ENCODE data around the gene ITPR2. TPM values are rescaled to one million over a fixed set of nuclear protein-coding genes. Genes with fewer than 3 reads are reported as not detected.

Gene ITPR2
- total and polyA plus RNA-seq, 12 donors: 5.1 to 144 (median 66.4) TPM

DNA sequence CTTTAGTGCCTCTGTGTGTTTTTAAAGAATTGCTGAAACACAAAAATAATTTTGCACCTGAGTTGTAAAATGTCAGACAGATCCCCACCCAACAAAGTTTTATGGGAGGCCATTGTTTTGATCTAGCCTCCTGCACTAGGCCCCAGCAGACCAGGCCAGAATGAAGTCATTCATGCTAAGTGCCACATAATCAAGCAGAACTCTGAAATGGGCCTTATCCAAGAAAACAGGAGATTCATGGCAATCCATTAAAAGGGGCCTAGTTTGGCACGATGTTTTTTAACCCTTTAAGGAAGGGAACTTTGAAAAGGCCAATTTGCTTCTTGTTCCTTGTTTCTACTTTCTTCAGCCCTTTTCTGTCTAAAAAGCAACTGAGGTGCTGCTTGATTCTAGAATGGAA lies 260.9 kb downstream of the ITPR2 start:
- H3K4me3 ChIP-seq: no peak overlapping the region
- no peaks in the 10 kb centered on the region for H3K4me1 ChIP-seq (replicated peaks in 1 of 2)
- DNase-seq: no peak
- no peaks in the 10 kb centered on the region for H3K36me3 ChIP-seq (replicated peaks in 1 of 2)
- TF ChIP-seq POLR2A (IDR thresholded peaks at IDR 0.05) (no peak), CTCF (IDR thresholded peaks at IDR 0.05) (no peak)
- H3K9me3 ChIP-seq (replicated peaks in 1 of 3): no peaks in the 10 kb centered on the region
- intact Hi-C loops (cut with DNase I): no loop called here
- no peaks in the 10 kb centered on the region for H3K27me3 ChIP-seq
- H3K27ac ChIP-seq: no peak overlapping the region
- 0 to 47% (median 40%) methylated on average over 1 of the region's 1 CpG for WGBS, 4 donors

DNA sequence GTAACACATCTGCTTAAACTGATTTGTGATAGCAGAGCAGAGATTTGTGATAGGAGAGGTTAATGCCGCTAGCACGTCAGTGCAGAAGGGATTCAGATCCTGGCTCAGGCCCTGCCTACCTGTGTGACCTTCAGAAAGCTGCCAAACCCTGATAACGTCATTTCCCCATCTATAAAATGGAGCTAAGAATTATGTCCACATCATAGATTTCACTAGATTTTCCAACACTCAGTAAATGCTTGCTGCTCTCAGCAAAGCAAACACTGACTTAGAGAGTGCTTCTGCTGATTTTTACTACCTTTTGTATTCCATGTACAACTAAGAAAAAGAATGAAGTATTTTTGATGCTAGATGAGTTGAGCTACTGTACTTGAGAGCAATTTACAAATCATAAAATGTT lies 261.4 kb downstream of the ITPR2 start:
- intact Hi-C loops (cut with DNase I): no loop called here
- Histone ChIP-seq H3K4me1 (replicated peaks in 1 of 2) (peaks cover 0 to 2% of the 10 kb centered on the region in 2 donors), H3K27ac (no peak overlapping the region), H3K36me3 (replicated peaks in 1 of 2) (no peaks in the 10 kb centered on the region), H3K9me3 (replicated peaks in 1 of 3) (no peaks in the 10 kb centered on the region), H3K27me3 (no peaks in the 10 kb centered on the region), H3K4me3 (no peak overlapping the region)
- no peak for TF ChIP-seq POLR2A (IDR thresholded peaks at IDR 0.05)
- TF ChIP-seq CTCF (IDR thresholded peaks at IDR 0.05): no peak
- WGBS, 4 donors: 71 to 82% (median 82%) methylated on average over 3 of the region's 3 CpGs
- no peak for DNase-seq

DNA sequence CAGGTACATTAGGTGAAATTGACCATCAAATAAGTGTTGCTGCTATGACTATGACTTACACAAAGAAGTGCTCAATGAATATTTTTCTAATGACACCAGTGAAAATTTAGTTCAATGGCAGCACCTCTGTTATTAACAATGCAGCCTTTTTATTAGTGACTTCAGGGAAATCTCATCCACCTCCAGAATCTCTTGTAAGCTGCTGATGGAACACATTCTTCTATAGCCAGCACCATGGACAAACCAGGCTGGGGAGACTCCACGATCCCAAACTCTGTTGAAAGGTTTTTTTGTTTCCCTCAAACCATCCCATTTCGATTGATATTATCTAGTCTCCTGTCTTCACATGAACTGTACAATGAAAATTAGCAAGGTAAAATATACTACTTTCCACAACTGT lies 265.9 kb downstream of the ITPR2 start:
- H3K4me3 ChIP-seq: no peak overlapping the region
- H3K9me3 ChIP-seq (replicated peaks in 1 of 3): no peaks in the 10 kb centered on the region
- intact Hi-C loops (cut with DNase I): no loop called here
- WGBS, 4 donors: 80 to 87% (median 84%) methylated on average over 2 of the region's 2 CpGs
- no peak for DNase-seq
- H3K4me1 ChIP-seq (replicated peaks in 1 of 2): peaks cover 0 to 4% of the 10 kb centered on the region in 2 donors
- TF ChIP-seq CTCF (IDR thresholded peaks at IDR 0.05) (no peak), POLR2A (IDR thresholded peaks at IDR 0.05) (no peak)
- H3K27me3 ChIP-seq: no peaks in the 10 kb centered on the region
- no peaks in the 10 kb centered on the region for H3K36me3 ChIP-seq (replicated peaks in 1 of 2)
- H3K27ac ChIP-seq: no peak overlapping the region

DNA sequence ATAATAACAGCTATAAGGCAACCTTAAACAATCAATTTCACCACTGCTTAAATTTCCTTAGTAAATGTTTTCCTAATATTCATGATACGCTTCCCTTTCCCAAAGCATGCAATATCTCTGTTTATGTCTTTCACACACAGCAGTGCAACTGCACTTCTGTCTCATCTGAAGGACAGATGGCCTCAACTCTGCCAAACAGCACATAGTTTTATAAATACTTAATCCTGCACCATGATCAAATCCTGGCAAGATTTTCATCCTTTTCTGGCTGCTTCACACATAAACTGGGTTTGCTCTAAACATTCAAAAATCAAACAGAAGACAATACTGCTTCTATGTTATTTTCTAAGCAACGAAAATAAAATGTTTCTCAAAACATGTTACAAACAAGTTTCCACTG lies 266.3 kb downstream of the ITPR2 start:
- intact Hi-C loops (cut with DNase I): no loop called here
- no peak for TF ChIP-seq POLR2A (IDR thresholded peaks at IDR 0.05)
- TF ChIP-seq CTCF (IDR thresholded peaks at IDR 0.05): no peak
- Histone ChIP-seq H3K36me3 (replicated peaks in 1 of 2) (no peaks in the 10 kb centered on the region), H3K9me3 (replicated peaks in 1 of 3) (no peaks in the 10 kb centered on the region), H3K27me3 (no peaks in the 10 kb centered on the region), H3K4me3 (no peak overlapping the region), H3K27ac (no peak overlapping the region), H3K4me1 (replicated peaks in 1 of 2) (peaks cover 0 to 4% of the 10 kb centered on the region in 2 donors)
- 36 to 54% (median 48%) methylated on average over 2 of the region's 2 CpGs for WGBS, 4 donors
- DNase-seq: peak in 3 of 7 donors; percentile 16 to 38 (median 32)

All from adrenal gland (tissue), 12 donors.